GM11168 (cell line): Measurements from ENCODE around the gene SARDH.
"Not testable (repeated sequence)": the region's sequence is repeated elsewhere in the genome, so short reads cannot be mapped to it uniquely, and the experiment has no call there.

ENCODE experiments used
- in situ Hi-C: fragments of 300-500 bp; cut with MboI; formaldehyde crosslinking; loops from one replicate; pipeline ENCODE4 v1.12.0; 2022; ENCODE audit warnings: low sequenced_read_pairs; ENCODE audit not compliant: unreplicated experiment

SARDH gene

GRCh38 chr9:133639613-133640012 is 98.5 kb downstream of the SARDH start:
- in situ Hi-C loops: no loop called here

GRCh38 chr9:133638711-133639110 is 99.4 kb downstream of the SARDH start:
- in situ Hi-C loops: no loop called here

- in situ Hi-C loops: no loop called here
Observed at GRCh38 chr9:133638076-133638475, 100.1 kb downstream of the SARDH start.

- in situ Hi-C loops: no loop called here
Observed at GRCh38 chr9:133637451-133638055, 100.6 kb downstream of the SARDH start.

- in situ Hi-C loops: no loop called here
Observed at GRCh38 chr9:133636902-133637301, 101.2 kb downstream of the SARDH start.

- in situ Hi-C loops: no loop called here
Observed at GRCh38 chr9:133635533-133636531, 102.3 kb downstream of the SARDH start, which contains the start of gene DBH. Gene DBH (plus strand): TSS chr9:133636363. CDS start chr9:133636372, 9 bp downstream.

GRCh38 chr9:133635098-133635497 is 103.1 kb downstream of the SARDH start:
- in situ Hi-C loops: no loop called here

GRCh38 chr9:133634081-133634691 is 104.0 kb downstream of the SARDH start:
- in situ Hi-C loops: no loop called here

- in situ Hi-C loops: no loop called here
Observed at GRCh38 chr9:133633681-133634080, 104.5 kb downstream of the SARDH start.

- in situ Hi-C loops: no loop called here
Observed at GRCh38 chr9:133632806-133633680, 105.1 kb downstream of the SARDH start.

- in situ Hi-C loops: no loop called here
Observed at GRCh38 chr9:133631111-133631510, 107.0 kb downstream of the SARDH start.

- in situ Hi-C loops: no loop called here
Observed at GRCh38 chr9:133629221-133630110, 108.7 kb downstream of the SARDH start.

- in situ Hi-C loops: no loop called here
Observed at GRCh38 chr9:133628766-133629165, 109.4 kb downstream of the SARDH start.

- in situ Hi-C loops: no loop called here
Observed at GRCh38 chr9:133627341-133627740, 110.8 kb downstream of the SARDH start.

- in situ Hi-C loops: not testable (repeated sequence)
Observed at GRCh38 chr9:133626008-133626407, 112.1 kb downstream of the SARDH start.

- in situ Hi-C loops: no loop called here
Observed at GRCh38 chr9:133622555-133622954, 115.6 kb downstream of the SARDH start.

GRCh38 chr9:133621725-133622267 is 116.4 kb downstream of the SARDH start:
- in situ Hi-C loops: no loop called here

GRCh38 chr9:133619791-133620190 is 118.4 kb downstream of the SARDH start:
- in situ Hi-C loops: no loop called here

GRCh38 chr9:133618726-133619125 is 119.4 kb downstream of the SARDH start:
- in situ Hi-C loops: no loop called here
